ENCODE measurements around the gene TMEM244. TPM values are rescaled to one million over a fixed set of nuclear protein-coding genes. Genes with fewer than 3 reads are reported as not detected.
A peak's percentile ranks its signal among the peaks of the same experiment; 100 is the strongest.

Gene TMEM244
- total and polyA plus RNA-seq, 9 of the 15 experiments (the other 6 are each of a cell fraction or from before 2014, with no cell fraction given): not detected

DNA sequence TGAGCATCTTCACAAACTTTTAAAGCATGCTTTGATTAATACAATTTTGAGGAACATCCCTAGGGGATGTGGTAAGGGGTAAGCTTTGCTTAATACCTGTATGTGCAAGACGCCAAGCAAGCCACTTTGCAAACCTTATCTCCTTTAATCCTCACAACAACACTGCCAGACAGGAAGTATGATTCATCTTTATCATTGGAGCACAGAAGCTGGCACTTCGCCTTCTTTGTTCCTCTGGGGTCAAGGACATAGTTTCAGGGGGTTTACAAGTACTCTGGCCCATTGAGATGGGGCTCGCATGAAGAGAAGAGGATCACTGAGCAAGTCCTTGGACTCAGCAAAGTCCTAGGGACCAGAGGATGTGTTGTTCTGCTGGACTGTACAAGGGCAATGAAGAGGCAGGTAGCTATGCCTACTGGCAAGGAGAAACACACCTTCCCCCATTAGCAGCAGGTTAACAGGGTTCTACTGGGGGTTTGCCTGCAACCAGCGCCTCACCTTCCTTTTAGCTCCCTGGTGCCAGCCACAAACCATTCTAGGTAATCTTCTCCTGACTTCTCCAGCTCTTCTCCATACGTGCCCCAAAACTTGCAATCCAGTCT lies 8.8 kb downstream of the TMEM244 start (continued):
- TF ChIP-seq, protein P1, sequence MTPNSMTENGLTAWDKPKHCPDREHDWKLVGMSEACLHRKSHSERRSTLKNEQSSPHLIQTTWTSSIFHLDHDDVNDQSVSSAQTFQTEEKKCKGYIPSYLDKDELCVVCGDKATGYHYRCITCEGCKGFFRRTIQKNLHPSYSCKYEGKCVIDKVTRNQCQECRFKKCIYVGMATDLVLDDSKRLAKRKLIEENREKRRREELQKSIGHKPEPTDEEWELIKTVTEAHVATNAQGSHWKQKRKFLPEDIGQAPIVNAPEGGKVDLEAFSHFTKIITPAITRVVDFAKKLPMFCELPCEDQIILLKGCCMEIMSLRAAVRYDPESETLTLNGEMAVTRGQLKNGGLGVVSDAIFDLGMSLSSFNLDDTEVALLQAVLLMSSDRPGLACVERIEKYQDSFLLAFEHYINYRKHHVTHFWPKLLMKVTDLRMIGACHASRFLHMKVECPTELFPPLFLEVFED (CRISPR knock-in tag; conservative IDR thresholded peaks at IDR 0.05): no peak
- TF ChIP-seq GATA2 (CRISPR knock-in tag; IDR thresholded peaks at IDR 0.05) (peak; percentile 78), ZNF224 (CRISPR knock-in tag; IDR thresholded peaks at IDR 0.05) (no peak), MAFG (tag; conservative IDR thresholded peaks at IDR 0.05) (no peak), CREM (IDR thresholded peaks at IDR 0.05; ENCODE audit: low read depth) (peak; percentile 70), HMG20A (CRISPR knock-in tag; conservative IDR thresholded peaks at IDR 0.05) (no peak), ZFP30 (CRISPR knock-in tag; IDR thresholded peaks at IDR 0.05; ENCODE audit: borderline replicate concordance) (no peak), CBFB (CRISPR knock-in tag; IDR thresholded peaks at IDR 0.05) (no peak), ELF1 (tag; IDR thresholded peaks at IDR 0.05) (no peak), FOS (IDR thresholded peaks at IDR 0.05; ENCODE audit: extremely low read depth, insufficient read length) (peak; percentile 68), SREBF1 (IDR thresholded peaks at IDR 0.05; ENCODE audit: borderline replicate concordance, low read depth, low read length) (no peak), TFAM (CRISPR knock-in tag; conservative IDR thresholded peaks at IDR 0.05) (no peak), SIN3B (IDR thresholded peaks at IDR 0.05; ENCODE audit: low read depth) (no peak), PHB2 (IDR thresholded peaks at IDR 0.05; ENCODE audit: low read depth) (peak; percentile 64), MEF2D (tag; conservative IDR thresholded peaks at IDR 0.05; ENCODE audit: low read depth) (no peak), GATAD2A (IDR thresholded peaks at IDR 0.05) (peak; percentile 53; the same call in 1 of the 2 replicates), POLR3G (IDR thresholded peaks at IDR 0.05; ENCODE audit: extremely low read depth, insufficient read length, insufficient replicate concordance) (no peak), NR3C1 (CRISPR knock-in tag; IDR thresholded peaks at IDR 0.05) (no peak), ZNF217 (CRISPR knock-in tag; IDR thresholded peaks at IDR 0.05) (no peak), HDAC3 (IDR thresholded peaks at IDR 0.05; ENCODE audit: borderline replicate concordance, partially characterized antibody) (peak; percentile 87), FOXP1 (CRISPR knock-in tag; IDR thresholded peaks at IDR 0.05) (no peak), ZNF507 (tag; conservative IDR thresholded peaks at IDR 0.05) (no peak), STAT5A (IDR thresholded peaks at IDR 0.05; ENCODE audit: borderline replicate concordance, low read length) (peak; percentile 85), SREBF2 (CRISPR knock-in tag; IDR thresholded peaks at IDR 0.05) (no peak), YY1 (IDR thresholded peaks at IDR 0.05; ENCODE audit: borderline replicate concordance in 1 of 3, control insufficient read depth in 1 of 3, extremely low read depth in 1 of 3, insufficient read depth in 3 of 3, insufficient read length in 1 of 3, insufficient replicate concordance in 2 of 3, low read depth in 1 of 3, low read length in 2 of 3) (no peak), ZNF133 (CRISPR knock-in tag; IDR thresholded peaks at IDR 0.05) (no peak), HOXB6 (CRISPR knock-in tag; IDR thresholded peaks at IDR 0.05; ENCODE audit: borderline replicate concordance) (no peak), RUNX1 (IDR thresholded peaks at IDR 0.05; ENCODE audit: low read depth) (no peak), ZNF134 (CRISPR knock-in tag; conservative IDR thresholded peaks at IDR 0.05) (no peak), ZNF778 (CRISPR knock-in tag; IDR thresholded peaks at IDR 0.05) (no peak)
- TF ChIP-seq, protein P2, sequence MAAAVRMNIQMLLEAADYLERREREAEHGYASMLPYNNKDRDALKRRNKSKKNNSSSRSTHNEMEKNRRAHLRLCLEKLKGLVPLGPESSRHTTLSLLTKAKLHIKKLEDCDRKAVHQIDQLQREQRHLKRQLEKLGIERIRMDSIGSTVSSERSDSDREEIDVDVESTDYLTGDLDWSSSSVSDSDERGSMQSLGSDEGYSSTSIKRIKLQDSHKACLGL (CRISPR knock-in tag; IDR thresholded peaks at IDR 0.05; ENCODE audit: borderline replicate concordance, poor library complexity, severe bottlenecking): no peak

Data from K562 (cell line).